Choroid plexus epithelial cell (primary cell): ENCODE results near the gene GTF3C2.
A peak's percentile ranks its signal among the peaks of the same experiment; 100 is the strongest.
"Not testable (repeated sequence)": the region's sequence is repeated elsewhere in the genome, so short reads cannot be mapped to it uniquely, and the experiment has no call there.

Source experiments
- DNase-seq: peaks from one replicate; pipeline ENCODE4 v3.0.0-alpha.2; 2010; ENCODE audit warnings: low read depth
- H3K4me3 ChIP-seq: 2 replicates; pipeline ENCODE4 v1.5.1; 2011; ENCODE audit warnings: low read depth, mild to moderate bottlenecking, control low read depth, low read length, moderate library complexity
- TF ChIP-seq, protein P1 (sequence below): conservative IDR thresholded peaks from 2 replicates; pipeline ENCODE4 v1.5.1; 2011; ENCODE audit warnings: low read depth, mild to moderate bottlenecking, control low read depth, inconsistent platforms, low read length, moderate library complexity

The GTF3C2 gene

DNA sequence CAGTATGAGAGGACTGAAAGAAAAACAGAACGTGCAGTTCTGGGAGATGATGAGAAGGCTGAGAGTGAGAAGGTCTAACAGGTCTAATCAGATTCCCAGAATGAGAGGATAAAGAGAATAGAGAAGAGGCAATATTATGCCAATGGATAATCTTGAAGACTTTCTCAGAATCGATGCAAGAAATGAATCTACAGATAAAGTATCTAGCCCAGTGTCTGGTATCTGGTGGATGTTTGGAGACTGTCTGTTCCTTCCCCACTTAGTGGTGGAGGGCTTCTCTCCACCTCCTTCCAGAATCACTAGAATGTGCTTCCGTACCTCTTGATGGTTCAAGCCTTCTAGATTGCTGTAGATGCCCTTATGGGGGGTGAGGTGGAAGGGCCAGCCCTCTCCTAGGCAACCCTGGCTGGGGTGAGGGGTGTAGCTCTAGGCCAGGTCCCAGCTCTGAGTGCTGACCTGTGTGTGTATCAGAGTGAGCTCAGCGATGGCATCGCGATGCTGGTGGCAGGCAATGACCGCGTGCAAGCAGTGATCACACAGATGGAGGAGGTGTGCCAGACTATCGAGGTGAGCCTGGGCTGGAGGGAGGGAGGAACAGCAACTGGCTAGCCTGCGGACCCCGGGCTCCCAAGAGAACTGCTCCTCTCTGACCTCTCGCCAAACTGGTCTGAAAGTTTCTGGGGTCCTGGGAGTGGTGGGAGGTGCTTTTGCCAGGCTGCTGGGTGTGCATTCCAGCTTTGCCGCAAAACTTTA is 51.9 kb downstream of the GTF3C2 start:
- no peak overlapping the region for H3K4me3 ChIP-seq
- DNase-seq: no peak
- TF ChIP-seq, protein P1, sequence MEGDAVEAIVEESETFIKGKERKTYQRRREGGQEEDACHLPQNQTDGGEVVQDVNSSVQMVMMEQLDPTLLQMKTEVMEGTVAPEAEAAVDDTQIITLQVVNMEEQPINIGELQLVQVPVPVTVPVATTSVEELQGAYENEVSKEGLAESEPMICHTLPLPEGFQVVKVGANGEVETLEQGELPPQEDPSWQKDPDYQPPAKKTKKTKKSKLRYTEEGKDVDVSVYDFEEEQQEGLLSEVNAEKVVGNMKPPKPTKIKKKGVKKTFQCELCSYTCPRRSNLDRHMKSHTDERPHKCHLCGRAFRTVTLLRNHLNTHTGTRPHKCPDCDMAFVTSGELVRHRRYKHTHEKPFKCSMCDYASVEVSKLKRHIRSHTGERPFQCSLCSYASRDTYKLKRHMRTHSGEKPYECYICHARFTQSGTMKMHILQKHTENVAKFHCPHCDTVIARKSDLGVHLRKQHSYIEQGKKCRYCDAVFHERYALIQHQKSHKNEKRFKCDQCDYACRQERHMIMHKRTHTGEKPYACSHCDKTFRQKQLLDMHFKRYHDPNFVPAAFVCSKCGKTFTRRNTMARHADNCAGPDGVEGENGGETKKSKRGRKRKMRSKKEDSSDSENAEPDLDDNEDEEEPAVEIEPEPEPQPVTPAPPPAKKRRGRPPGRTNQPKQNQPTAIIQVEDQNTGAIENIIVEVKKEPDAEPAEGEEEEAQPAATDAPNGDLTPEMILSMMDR: no peak

DNA sequence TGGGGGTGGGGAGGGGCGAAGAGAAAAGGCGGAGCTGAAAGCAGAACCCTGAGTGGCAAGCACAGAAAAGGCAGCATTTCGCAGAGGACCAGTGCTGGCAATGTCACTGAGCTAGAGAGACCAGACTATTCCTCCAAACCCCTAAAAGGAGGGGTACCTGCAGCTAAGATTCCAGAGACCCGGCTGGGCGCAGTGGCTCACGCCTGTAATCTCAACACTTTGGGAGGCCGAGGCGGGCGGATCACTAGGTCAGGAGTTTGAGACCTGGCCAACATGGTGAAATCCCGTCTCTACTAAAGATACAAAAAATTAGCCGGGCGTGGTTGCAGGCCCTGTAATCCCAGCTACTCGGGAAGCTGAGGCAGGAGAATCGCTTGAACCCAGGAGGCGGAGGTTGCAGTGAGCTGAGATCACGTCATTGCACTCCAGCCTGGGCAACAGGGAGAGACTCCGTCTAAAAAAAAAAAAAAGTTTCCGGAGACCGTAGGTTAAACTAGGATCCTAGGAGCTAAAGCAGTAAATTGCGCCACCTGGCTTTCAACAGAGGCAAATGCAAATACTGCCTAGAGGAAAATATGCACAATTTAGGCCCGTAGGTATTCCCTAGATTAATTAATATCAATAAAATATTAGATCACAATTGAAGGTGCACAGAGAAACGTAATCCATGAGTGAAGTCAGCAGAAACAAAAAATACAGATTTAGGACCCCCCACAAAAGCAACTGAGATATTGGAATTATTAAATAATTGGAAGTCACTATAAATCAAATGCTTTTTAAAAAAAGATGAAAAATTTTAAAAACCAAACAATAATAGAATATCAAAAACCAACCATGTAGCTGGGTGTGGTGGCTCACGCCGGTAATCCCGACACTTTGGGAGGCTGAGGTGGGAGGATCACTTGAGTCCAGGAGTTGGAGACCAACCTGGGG is 53.2 kb downstream of the GTF3C2 start:
- peak overlapping the region; percentile 31 for H3K4me3 ChIP-seq
- peak; percentile 80 for DNase-seq

DNA sequence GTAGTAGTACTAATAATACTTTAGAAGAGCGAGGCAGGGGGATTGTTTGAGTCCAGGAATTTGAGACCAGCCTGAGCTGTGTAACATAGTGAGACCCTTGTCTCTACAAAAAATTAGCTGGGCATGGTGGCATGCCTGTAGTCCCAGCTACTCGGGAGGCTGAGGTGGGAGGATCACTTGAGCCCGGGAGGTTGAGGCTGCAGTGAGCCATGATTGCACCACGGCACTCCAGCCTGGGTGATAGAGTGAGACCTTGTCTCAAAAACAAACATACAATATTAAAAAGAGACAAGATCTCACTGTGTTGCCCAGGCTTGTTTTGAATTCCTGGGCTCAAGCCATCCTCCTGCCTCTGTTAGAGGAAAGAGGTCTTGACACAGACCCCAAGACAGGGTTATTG is 56.0 kb downstream of the GTF3C2 start:
- DNase-seq, H3K4me3 ChIP-seq: not testable (repeated sequence)

More for the DNA sequence above, 53.2 kb downstream of the GTF3C2 start:
- TF ChIP-seq, protein P1: peak; percentile 83

DNA sequence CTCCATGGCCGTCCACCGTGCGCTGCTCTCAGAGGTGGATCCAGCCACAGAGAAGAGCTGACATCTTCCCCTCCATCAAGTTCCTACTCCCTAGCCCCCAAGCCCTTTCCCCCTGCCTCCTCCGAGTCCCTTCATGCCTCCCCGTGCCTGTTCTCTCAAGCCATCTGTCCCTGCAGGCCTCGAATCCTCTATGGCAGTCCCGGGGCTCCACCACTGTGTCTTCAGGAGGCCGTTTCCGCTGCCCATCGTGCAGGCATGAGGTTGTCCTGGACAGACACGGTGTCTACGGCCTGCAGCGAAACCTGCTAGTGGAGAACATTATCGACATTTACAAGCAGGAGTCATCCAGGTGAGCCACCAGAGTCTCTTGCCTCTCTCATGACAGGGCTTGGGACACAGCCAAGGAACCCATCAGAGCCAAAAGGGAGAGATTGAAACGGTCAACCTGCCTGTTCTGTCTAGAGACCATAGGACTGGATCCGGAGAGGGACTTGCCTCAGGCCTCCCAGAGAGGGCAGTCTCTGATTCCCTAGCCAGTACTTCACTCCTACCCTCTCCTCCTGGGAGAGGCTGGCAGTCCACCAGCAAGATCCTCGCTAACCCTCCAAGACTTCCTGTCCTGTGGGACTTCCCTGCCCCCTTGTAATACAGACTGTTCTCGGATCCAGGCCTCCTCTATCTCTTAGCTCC is 58.0 kb downstream of the GTF3C2 start:
- TF ChIP-seq, protein P1: no peak
- no peak for DNase-seq
- no peak overlapping the region for H3K4me3 ChIP-seq

DNA sequence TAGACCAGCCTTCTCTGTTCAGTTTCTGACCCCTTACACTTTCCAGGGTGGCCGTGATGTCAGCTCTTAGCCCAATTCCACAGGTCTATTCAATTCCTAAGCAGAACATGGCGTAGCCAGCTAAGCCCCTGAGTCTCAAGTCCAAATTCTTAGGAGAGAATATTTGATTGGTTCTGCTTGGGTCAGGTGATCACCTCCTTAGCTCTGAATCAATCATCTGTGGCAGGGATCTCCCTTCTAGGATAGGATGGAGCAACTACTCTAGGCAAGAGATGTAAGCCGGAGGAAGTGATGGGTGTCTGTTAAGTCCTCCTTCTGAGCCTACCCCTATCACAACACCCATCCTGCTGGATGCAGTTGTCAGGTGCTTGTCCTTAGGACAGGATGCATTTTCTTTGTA is 59.4 kb downstream of the GTF3C2 start:
- TF ChIP-seq, protein P1: no peak

DNA sequence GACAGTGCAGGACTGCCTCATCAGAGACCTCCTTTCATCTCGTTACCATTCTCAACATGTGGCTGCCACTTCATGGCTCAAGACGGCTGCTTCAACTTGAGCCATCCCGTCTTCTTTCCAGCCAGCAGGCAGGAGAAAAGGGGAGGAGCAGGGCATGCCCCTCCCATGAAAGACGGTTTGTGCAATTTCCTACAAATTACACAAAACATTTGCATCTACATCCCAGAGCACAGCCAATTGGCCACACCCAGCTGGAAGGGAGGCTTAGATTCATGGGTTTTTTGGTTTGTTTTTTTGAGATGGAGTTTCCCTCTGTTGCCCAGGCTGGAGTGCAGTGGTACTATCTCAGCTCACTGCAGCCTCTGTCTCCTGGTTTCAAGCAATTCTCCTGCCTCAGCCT is 60.1 kb downstream of the GTF3C2 start:
- H3K4me3 ChIP-seq: no peak overlapping the region
- TF ChIP-seq, protein P1: no peak
- no peak for DNase-seq

More for the DNA sequence above, 59.4 kb downstream of the GTF3C2 start:
- no peak overlapping the region for H3K4me3 ChIP-seq
- no peak for DNase-seq

DNA sequence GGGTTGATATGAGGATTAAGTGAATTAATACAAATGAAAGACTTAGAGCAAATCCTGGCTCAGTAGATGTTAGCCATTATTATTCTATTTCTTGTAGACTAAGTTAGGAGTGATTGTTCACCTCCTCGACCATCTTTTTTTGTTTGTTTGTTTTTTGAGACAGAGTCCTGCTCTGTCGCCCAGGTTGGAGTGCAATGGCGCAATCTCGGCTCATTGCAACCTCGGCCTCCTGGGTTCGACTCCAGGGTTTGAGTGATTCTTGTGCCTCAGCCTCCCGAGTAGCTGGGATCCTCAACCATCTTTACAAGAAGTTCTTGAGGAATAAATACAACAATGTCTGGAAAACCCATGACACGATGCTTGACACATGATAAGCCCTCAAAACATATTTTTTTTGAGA is 61.6 kb downstream of the GTF3C2 start:
- TF ChIP-seq, protein P1: no peak
- DNase-seq: no peak
- no peak overlapping the region for H3K4me3 ChIP-seq
